GM19438 (cell line): ENCODE measurements around the gene RPL10.

Experiments
- ATAC-seq: cut with Tn5 transposase; IDR thresholded peaks from one replicate; pipeline ENCODE4 v1.9.1; 2021; ENCODE audit warnings: low read depth; ENCODE audit not compliant: unreplicated experiment

The RPL10 gene

GRCh38 chrX:154360155-154360713, 37.9 kb upstream of the RPL10 start:
- no peak for ATAC-seq

DNA sequence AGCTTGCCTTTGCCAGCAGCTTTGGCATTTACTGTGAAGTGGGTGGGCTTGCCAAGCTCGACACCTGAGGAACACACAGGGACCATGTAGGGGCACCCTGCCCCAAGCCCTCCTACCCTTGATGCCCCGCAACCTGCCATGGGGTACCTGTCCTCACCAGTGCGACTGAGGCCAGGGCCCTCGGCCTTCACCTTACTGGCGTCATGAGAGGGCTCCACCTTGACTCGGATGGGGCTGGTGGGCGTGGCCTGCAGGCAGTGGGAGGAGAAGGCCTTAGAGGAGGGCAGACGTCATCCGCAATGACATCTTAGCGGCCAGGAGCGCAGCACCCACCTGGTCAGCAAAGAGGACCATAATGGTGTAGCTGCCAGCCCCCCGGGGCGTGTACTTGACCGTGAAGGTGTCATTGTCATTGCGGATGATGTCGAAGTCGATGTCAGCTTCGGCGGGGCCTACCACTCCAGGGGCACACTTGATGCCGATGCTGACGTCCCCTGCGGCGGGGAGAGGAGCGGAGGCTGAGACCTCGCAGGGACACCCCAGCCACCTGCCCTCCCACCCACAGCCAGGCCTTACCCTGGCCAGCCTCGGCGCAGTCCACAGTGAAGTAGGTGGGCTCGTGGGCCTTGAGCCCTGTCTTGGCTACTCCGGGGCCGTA, 36.0 kb upstream of the RPL10 start:
- no peak for ATAC-seq

DNA sequence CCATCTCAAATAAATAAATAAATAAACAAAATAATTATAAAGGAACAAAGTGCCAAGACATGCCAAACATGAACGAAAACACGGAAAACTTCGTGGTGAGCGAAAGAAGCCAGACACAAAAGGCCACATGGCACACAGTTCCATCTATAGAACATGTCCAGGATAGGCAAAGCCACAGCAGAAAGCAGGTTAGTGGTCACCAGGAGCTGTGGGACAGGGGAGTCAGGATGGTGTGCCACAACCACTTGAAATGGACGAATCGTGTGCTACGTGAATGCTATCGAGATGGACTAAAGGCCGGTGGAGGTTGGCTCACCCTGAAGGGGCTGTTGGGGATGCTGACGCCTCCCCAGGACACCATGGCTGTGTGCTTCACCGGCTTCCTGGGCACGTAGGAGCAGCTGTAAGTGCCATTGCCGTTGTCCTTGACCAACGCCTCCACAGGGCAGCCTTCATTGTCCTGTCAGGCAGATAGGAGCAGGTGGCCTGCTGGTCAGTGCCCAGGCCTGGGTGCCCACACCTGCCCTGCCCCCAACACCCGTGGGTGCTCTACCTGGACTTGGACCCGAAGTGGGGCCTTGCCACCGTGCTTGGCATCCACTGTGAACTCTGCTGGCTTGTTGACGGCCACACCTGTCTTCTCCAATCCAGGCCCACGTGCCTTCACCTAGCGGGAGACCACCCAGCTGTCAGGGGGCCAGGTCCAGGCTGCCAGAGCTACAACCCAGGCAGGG, 34.3 kb upstream of the RPL10 start:
- ATAC-seq, result no peak

DNA sequence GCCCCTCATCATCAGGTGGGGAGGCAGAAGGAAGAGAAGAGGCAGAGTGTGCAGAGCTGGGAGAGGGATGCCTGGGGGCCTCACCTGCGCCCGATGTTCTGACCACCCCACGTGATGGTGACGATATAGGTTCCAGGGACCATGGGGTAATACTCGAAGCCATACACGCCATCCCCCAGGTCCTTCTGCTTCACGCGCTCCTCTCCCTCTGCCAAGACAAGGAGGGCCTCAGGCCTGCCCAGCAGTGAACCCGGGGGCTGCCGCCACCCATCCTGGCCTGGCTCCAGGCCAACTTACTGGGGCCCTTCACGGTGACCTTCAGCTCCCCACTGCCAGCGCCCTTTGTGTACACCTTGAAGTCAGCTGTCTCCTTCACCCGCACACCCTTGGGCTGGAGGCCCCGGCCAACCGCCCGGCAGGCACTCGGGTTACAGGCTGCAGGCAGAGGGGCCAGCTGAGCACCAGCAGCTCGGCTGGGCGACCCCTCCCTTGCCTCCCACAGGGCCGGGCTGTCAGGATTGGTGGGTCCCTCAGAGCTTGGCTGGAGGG, 33.1 kb upstream of the RPL10 start:
- no peak for ATAC-seq

- no peak for ATAC-seq
Measured at GRCh38 chrX:154365997-154366665, 32.0 kb upstream of the RPL10 start.

- no peak for ATAC-seq
Measured at GRCh38 chrX:154366666-154367055, 31.5 kb upstream of the RPL10 start.

DNA sequence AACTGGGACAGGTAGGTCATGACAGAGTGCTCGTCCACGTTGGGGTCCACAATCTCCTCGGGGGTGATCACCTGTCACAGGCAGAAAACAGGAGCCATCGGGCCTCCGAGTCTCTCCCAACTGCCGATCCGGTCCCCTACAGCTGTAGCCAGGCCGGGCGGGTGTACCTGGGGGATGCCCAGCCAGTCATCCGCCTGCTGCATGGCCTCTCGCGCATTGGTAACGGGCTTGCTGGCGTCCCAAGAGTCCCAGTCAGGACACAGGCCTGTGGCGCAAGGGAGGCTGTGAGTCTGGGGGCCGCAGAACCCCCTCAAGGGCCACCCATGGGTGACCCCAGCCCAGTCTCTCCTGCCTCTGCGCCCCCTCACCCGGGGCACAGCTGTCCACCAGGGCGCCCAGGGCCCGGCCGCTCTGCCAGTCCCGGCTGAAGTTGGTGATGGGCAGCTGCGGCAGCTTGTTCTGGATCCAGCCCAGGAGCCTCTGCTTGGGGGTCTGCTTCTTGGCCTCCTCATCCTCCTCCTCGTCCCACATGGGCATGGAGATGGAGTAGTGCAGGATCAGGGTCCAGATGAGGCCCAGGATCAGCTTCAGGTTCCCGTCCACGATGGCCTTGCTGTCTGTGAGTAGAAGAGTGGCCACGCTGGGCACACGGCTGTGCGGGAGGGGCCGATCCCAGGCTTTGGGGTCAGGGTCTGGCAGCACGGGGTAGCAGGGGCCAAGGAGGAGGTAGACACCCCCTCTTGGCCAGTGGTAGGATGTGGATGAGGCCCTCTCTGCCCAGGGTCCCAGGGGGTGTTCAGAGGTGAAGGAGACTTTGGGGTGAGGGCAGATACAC, 30.5 kb upstream of the RPL10 start:
- ATAC-seq, result no peak

GRCh38 chrX:154368630-154369448, 29.3 kb upstream of the RPL10 start:
- no peak for ATAC-seq

DNA sequence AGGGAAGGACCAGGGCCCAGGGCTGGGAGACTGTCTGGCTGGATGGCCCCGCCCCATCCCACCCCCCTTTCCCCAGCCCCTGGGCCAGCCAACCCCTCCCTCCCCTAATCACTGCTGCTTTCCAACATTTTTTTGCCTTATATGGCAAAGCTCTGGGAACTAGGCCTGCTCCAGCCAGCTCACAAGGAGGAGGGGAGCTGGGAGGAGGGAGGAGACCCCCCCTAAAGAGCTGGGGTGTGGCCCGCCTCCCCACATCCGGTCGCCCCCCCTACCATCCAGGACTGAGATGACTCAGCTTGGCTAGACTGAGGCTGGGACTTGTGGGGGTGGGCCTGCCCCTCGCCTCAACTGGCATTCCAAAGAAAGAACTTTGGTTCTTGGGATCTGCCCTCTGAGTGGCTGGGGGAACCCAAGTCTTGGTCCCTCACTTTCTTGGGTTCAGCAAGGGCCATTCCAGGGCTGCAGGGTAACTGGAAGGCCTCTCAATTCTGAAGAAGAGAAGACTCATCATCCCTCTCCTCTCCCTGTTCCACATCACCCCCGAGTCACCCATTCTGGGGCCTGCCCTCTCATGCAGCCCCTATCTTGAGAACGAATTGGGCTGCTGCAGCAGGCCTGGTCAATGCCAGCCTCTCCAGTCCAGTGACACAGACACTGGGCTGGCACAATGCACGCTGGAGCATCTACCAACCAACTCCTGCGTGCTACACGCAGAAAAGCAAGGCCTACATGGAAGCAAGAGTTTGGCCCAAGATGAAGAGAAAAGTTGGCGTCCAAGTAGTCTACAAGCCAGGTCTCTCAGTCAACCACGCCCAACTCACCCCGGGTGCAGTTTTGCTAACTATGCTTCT, 28.5 kb upstream of the RPL10 start:
- ATAC-seq, result no peak

GRCh38 chrX:154370300-154371016, 27.7 kb upstream of the RPL10 start:
- ATAC-seq, result no peak

DNA sequence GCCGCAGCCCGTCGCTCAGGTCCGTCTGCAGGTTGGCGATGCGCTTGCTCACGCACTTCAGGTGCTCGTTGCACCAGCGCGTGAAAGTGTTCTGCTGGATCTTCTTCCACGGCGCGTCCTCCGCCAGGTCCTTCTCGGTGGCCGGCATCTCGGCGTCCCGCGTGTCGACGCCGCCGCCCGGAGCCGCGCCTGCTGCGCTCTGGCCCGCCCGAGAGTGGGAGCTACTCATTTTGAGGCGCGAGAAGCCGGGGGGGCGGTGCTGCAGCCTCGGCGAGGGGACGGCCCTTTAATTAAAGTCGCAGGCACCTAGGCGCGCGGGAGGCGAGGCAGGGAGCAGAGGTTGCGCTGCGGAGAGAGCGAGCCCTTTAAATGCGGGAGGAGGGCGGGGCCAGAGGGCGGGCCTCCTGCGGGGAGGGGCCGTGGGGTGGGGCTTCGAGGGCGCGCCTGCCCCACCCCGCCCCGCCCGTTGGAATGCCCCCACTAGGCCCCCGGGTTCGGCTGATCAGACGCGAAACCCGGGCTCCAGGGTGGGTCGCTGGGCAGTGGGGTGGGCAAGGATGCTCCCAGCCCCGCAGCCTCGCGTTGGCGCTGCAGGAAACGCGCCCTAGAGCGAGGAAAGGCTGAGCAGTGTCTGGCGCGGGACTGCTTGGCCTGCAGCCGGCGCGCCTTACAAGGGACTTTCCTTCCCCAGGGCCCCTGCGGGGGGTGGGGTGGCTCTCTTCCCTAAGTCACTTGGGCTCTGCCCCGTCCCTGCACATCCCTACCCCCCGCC, 27.0 kb upstream of the RPL10 start:
- ATAC-seq, result peak; percentile 46

GRCh38 chrX:154371789-154372300, 26.3 kb upstream of the RPL10 start:
- ATAC-seq, result no peak

- no peak for ATAC-seq
Measured at GRCh38 chrX:154372612-154373022, 25.6 kb upstream of the RPL10 start.

- ATAC-seq, result no peak
Measured at GRCh38 chrX:154373340-154374306, 24.6 kb upstream of the RPL10 start.

GRCh38 chrX:154374313-154375155, 23.6 kb upstream of the RPL10 start, which contains the start of gene FLNA:
Gene FLNA, minus strand, starts transcription at chrX:154374634. Its CDS starts 3,389 bp downstream, at chrX:154371245.
- no peak for ATAC-seq
